ENCODE measurements around the gene OR10C1. TPM values are rescaled to one million over a fixed set of nuclear protein-coding genes. Genes with fewer than 3 reads are reported as not detected.
A peak's percentile ranks its signal among the peaks of the same experiment; 100 is the strongest.

The OR10C1 gene
- total and polyA plus RNA-seq, 2 of the 13 experiments (the other 11 are each of a cell fraction or from before 2014, with no cell fraction given), result 0.04 TPM; not detected in 1

- CTCF ChIA-PET (ENCODE audit: low intra/inter-chr PET ratio, low total read pairs), result no interaction called here
- H3K79me2 ChIP-seq (ENCODE audit: insufficient read depth, low read length), result no peaks in the 10 kb centered on the region
- POLR2A ChIA-PET, result no interaction called here
- no peaks in the 10 kb centered on the region for H3K9me3 ChIP-seq (ENCODE audit: low read length)
- in situ Hi-C loops (cut with HindIII; ENCODE audit: extremely low pct_ligation_motif_present, low pct_unique_long_range_greater_than_20kb) (no loop called here), intact Hi-C loops (cut with micrococcal nuclease; ENCODE audit: unreplicated experiment) (no loop called here)
- H3K36me3 ChIP-seq (replicated peaks in 1 of 2; ENCODE audit: control insufficient read depth in 1 of 2, insufficient read depth in 2 of 2, low read length in 2 of 2), result no peaks in the 10 kb centered on the region
- DNase-seq (ENCODE audit: low spot score), result no peak
- no peaks in the 10 kb centered on the region for H4K20me1 ChIP-seq (ENCODE audit: insufficient read depth, low read length)
- H3K9ac ChIP-seq (ENCODE audit: insufficient read depth, low read depth, low read length), result no peak overlapping the region
- H3K4me2 ChIP-seq (ENCODE audit: low read depth, low read length), result no peak overlapping the region
- no peak for FAIRE-seq
- TF ChIP-seq CREBL2 (CRISPR knock-in tag; IDR thresholded peaks at IDR 0.05; ENCODE audit: borderline replicate concordance) (no peak), ZNF335 (CRISPR knock-in tag; IDR thresholded peaks at IDR 0.05) (no peak), YEATS4 (CRISPR knock-in tag; IDR thresholded peaks at IDR 0.05; ENCODE audit: borderline replicate concordance) (no peak), XBP1 (CRISPR knock-in tag; IDR thresholded peaks at IDR 0.05) (no peak), SIX4 (CRISPR knock-in tag; IDR thresholded peaks at IDR 0.05) (no peak), MED1 (CRISPR knock-in tag; IDR thresholded peaks at IDR 0.05) (no peak)
- no peak for ATAC-seq
- no peak overlapping the region for H2AFZ ChIP-seq (ENCODE audit: low read length)
- no TSS peak for BruUV-seq (replicated peaks)
- WGBS (ENCODE audit: low lambda C conversion rate), result 11% methylated on average over 5 of the region's 5 CpGs
- H3K27ac ChIP-seq (ENCODE audit: extremely low read length, insufficient read depth, low read length), result no peak overlapping the region
- H3K4me3 ChIP-seq (replicated peaks in 1 of 3; ENCODE audit: insufficient read depth in 1 of 3, low read depth in 2 of 3, low read length in 3 of 3), result no peak overlapping the region
- H3K4me1 ChIP-seq (ENCODE audit: insufficient read depth, low read length), result no peaks in the 10 kb centered on the region
- no peaks in the 10 kb centered on the region for H3K27me3 ChIP-seq (ENCODE audit: control insufficient read depth in 1 of 2, insufficient read depth in 2 of 2, low read length in 2 of 2)
These were observed 38.9 kb downstream of the OR10C1 start for GRCh38 chr6:29477923-29478450.

GRCh38 chr6:29478740-29479139, 39.6 kb downstream of the OR10C1 start:
- in situ Hi-C loops (cut with HindIII; ENCODE audit: extremely low pct_ligation_motif_present, low pct_unique_long_range_greater_than_20kb), result no loop called here
- no peak overlapping the region for H3K27ac ChIP-seq (ENCODE audit: extremely low read length, insufficient read depth, low read length)
- H3K36me3 ChIP-seq (replicated peaks in 1 of 2; ENCODE audit: control insufficient read depth in 1 of 2, insufficient read depth in 2 of 2, low read length in 2 of 2), result no peaks in the 10 kb centered on the region
- intact Hi-C loops (cut with micrococcal nuclease; ENCODE audit: unreplicated experiment), result no loop called here
- ChIA-PET CTCF (ENCODE audit: low intra/inter-chr PET ratio, low total read pairs) (no interaction called here), POLR2A (no interaction called here)
- WGBS (ENCODE audit: low lambda C conversion rate), result 34% methylated on average over 5 of the region's 5 CpGs
- FAIRE-seq (no peak), ATAC-seq (no peak), DNase-seq (ENCODE audit: low spot score) (no peak)
- H3K27me3 ChIP-seq (ENCODE audit: control insufficient read depth in 1 of 2, insufficient read depth in 2 of 2, low read length in 2 of 2), result no peaks in the 10 kb centered on the region
- no peaks in the 10 kb centered on the region for H4K20me1 ChIP-seq (ENCODE audit: insufficient read depth, low read length)
- no peaks in the 10 kb centered on the region for H3K9me3 ChIP-seq (ENCODE audit: low read length)
- H3K9ac ChIP-seq (ENCODE audit: insufficient read depth, low read depth, low read length), result no peak overlapping the region
- H3K4me3 ChIP-seq (replicated peaks in 1 of 3; ENCODE audit: insufficient read depth in 1 of 3, low read depth in 2 of 3, low read length in 3 of 3), result no peak overlapping the region
- H3K4me2 ChIP-seq (ENCODE audit: low read depth, low read length), result no peak overlapping the region
- no peaks in the 10 kb centered on the region for H3K4me1 ChIP-seq (ENCODE audit: insufficient read depth, low read length)
- H3K79me2 ChIP-seq (ENCODE audit: insufficient read depth, low read length), result no peaks in the 10 kb centered on the region
- no peak overlapping the region for H2AFZ ChIP-seq (ENCODE audit: low read length)
- BruUV-seq (replicated peaks), result no TSS peak
- TF ChIP-seq NFE2L1 (CRISPR knock-in tag; IDR thresholded peaks at IDR 0.05; ENCODE audit: borderline replicate concordance) (no peak), NFAT5 (CRISPR knock-in tag; IDR thresholded peaks at IDR 0.05) (no peak), CEBPG (CRISPR knock-in tag; IDR thresholded peaks at IDR 0.05) (peak; percentile 55; the same call in 1 of the 2 replicates), PRDM4 (CRISPR knock-in tag; IDR thresholded peaks at IDR 0.05; ENCODE audit: borderline replicate concordance) (no peak), STAT5B (CRISPR knock-in tag; IDR thresholded peaks at IDR 0.05) (no peak), CEBPB (IDR thresholded peaks at IDR 0.05; ENCODE audit: borderline replicate concordance, low read depth, low read length) (peak; percentile 93)

Data from HepG2 (cell line).